Measurements from ENCODE around the gene RAI1. TPM values are rescaled to one million over a fixed set of nuclear protein-coding genes. Genes with fewer than 3 reads are reported as not detected.
A peak's percentile ranks its signal among the peaks of the same experiment; 100 is the strongest.

RAI1 gene
- total RNA-seq, 2 experiments from 2014 or later: 17.1 to 49.4 TPM

- no peaks in the 10 kb centered on the region for H3K9me2 ChIP-seq (ENCODE audit: insufficient read depth, low read length)
- H3K4me1 ChIP-seq (ENCODE audit: insufficient read depth, low read length, poor library complexity, severe bottlenecking): peaks cover 60% of the 10 kb centered on the region
- no peaks in the 10 kb centered on the region for H3K79me2 ChIP-seq (ENCODE audit: insufficient read depth, low read depth, low read length)
- DNase-seq (ENCODE audit: low spot score): no peak
- H3K9me3 ChIP-seq (ENCODE audit: low read length): no peaks in the 10 kb centered on the region
- peak overlapping the region; percentile 99 for H3K27ac ChIP-seq (ENCODE audit: low read depth, low read length, poor library complexity, severe bottlenecking)
- H4K20me1 ChIP-seq (ENCODE audit: insufficient read depth, low read length): no peaks in the 10 kb centered on the region
- no peak overlapping the region for H3K4me3 ChIP-seq (ENCODE audit: low read depth, low read length, poor library complexity, severe bottlenecking)
- no TSS peak for BruUV-seq (replicated peaks)
- H3K36me3 ChIP-seq (ENCODE audit: insufficient read depth, low read length): no peaks in the 10 kb centered on the region
- TF ChIP-seq CTCF (conservative IDR thresholded peaks at IDR 0.05; ENCODE audit: low read length) (no peak), EZH2phosphoT487 (IDR thresholded peaks at IDR 0.05; ENCODE audit: borderline replicate concordance, low read depth, low read length) (no peak)
- intact Hi-C loops (cut with micrococcal nuclease; ENCODE audit: unreplicated experiment): no loop called here
- H2AFZ ChIP-seq (ENCODE audit: low read length): no peak overlapping the region
- peak overlapping the region; percentile 89 for H3K4me2 ChIP-seq (ENCODE audit: low read length)
- CTCF ChIA-PET (ENCODE audit: unreplicated experiment): interaction anchor here (0.7 kb wide), 1 partner anchor 15 kb away, joined by 3 read pairs; no protein-coding TSS in a partner anchor
- POLR2A ChIA-PET: interaction anchor here (0.5 to 1.4 kb wide), 3 partner anchors 15 to 68 kb away, joined by 3 read pairs; no protein-coding TSS in a partner anchor
These were observed 99.8 kb downstream of the RAI1 start for GRCh38 chr17:17780922-17781590.

GRCh38 chr17:17781591-17782496, 100.6 kb downstream of the RAI1 start:
- peaks cover 57% of the 10 kb centered on the region for H3K4me1 ChIP-seq (ENCODE audit: insufficient read depth, low read length, poor library complexity, severe bottlenecking)
- peak; percentile 27 for DNase-seq (ENCODE audit: low spot score)

More at GRCh38 chr17:17781591-17782496, 100.6 kb downstream of the RAI1 start:
- Histone ChIP-seq H3K36me3 (ENCODE audit: insufficient read depth, low read length) (no peaks in the 10 kb centered on the region), H3K4me2 (ENCODE audit: low read length) (peak overlapping the region; percentile 89), H2AFZ (ENCODE audit: low read length) (no peak overlapping the region), H4K20me1 (ENCODE audit: insufficient read depth, low read length) (no peaks in the 10 kb centered on the region), H3K27ac (ENCODE audit: low read depth, low read length, poor library complexity, severe bottlenecking) (peak overlapping the region; percentile 99), H3K9me2 (ENCODE audit: insufficient read depth, low read length) (no peaks in the 10 kb centered on the region), H3K4me3 (ENCODE audit: low read depth, low read length, poor library complexity, severe bottlenecking) (peak overlapping the region; percentile 68), H3K9me3 (ENCODE audit: low read length) (no peaks in the 10 kb centered on the region), H3K79me2 (ENCODE audit: insufficient read depth, low read depth, low read length) (no peaks in the 10 kb centered on the region)
- POLR2A ChIA-PET: interaction anchor here (0.5 to 1.4 kb wide), 3 partner anchors 16 to 68 kb away, joined by 3 read pairs; no protein-coding TSS in a partner anchor
- BruUV-seq (replicated peaks): no TSS peak
- CTCF ChIA-PET (ENCODE audit: unreplicated experiment): interaction anchor here (0.6 to 0.7 kb wide), 2 partner anchors 8 to 16 kb away, joined by 3 read pairs; no protein-coding TSS in a partner anchor
- TF ChIP-seq CTCF (conservative IDR thresholded peaks at IDR 0.05; ENCODE audit: low read length) (no peak), EZH2phosphoT487 (IDR thresholded peaks at IDR 0.05; ENCODE audit: borderline replicate concordance, low read depth, low read length) (no peak)
- intact Hi-C loops (cut with micrococcal nuclease; ENCODE audit: unreplicated experiment): no loop called here

Data from OCI-LY7 (cell line).